HK-2 (cell line): Measurements from ENCODE around the gene UMOD.
"Not testable (repeated sequence)": the region's sequence is repeated elsewhere in the genome, so short reads cannot be mapped to it uniquely, and the experiment has no call there.

Experiments
- DNase-seq: peaks from one replicate; pipeline ENCODE4 v3.0.0-alpha.2; 2018; ENCODE audit not compliant: unreplicated experiment

UMOD gene

GRCh38 chr16:20321051-20321450, 31.5 kb downstream of the UMOD start:
- DNase-seq, result not testable (repeated sequence)

- DNase-seq, result no peak
Observed at GRCh38 chr16:20320592-20320991, 31.9 kb downstream of the UMOD start.

- DNase-seq, result no peak
Observed at GRCh38 chr16:20320178-20320577, 32.3 kb downstream of the UMOD start.

GRCh38 chr16:20319406-20319805, 33.1 kb downstream of the UMOD start:
- DNase-seq, result no peak

GRCh38 chr16:20318437-20318836, 34.1 kb downstream of the UMOD start:
- DNase-seq, result no peak

- no peak for DNase-seq
Observed at GRCh38 chr16:20318006-20318405, 34.5 kb downstream of the UMOD start.

GRCh38 chr16:20317117-20317516, 35.4 kb downstream of the UMOD start:
- no peak for DNase-seq

- no peak for DNase-seq
Observed at GRCh38 chr16:20316715-20317114, 35.8 kb downstream of the UMOD start.

GRCh38 chr16:20315764-20316163, 36.8 kb downstream of the UMOD start:
- no peak for DNase-seq

- DNase-seq, result no peak
Observed at GRCh38 chr16:20314575-20314974, 37.9 kb downstream of the UMOD start.

GRCh38 chr16:20313741-20314140, 38.8 kb downstream of the UMOD start:
- no peak for DNase-seq

GRCh38 chr16:20312536-20313095, 39.9 kb downstream of the UMOD start:
- not testable (repeated sequence) for DNase-seq

- DNase-seq, result no peak
Observed at GRCh38 chr16:20311548-20311947, 41.0 kb downstream of the UMOD start.

GRCh38 chr16:20310421-20311395, 41.8 kb downstream of the UMOD start:
- DNase-seq, result no peak

GRCh38 chr16:20309786-20310185, 42.7 kb downstream of the UMOD start:
- no peak for DNase-seq

GRCh38 chr16:20308801-20309590, 43.5 kb downstream of the UMOD start:
- no peak for DNase-seq

GRCh38 chr16:20308266-20308665, 44.2 kb downstream of the UMOD start:
- no peak for DNase-seq

GRCh38 chr16:20307791-20308190, 44.7 kb downstream of the UMOD start:
- no peak for DNase-seq

- DNase-seq, result no peak
Observed at GRCh38 chr16:20307240-20307671, 45.3 kb downstream of the UMOD start.

GRCh38 chr16:20306401-20306800, 46.1 kb downstream of the UMOD start:
- DNase-seq, result no peak

- no peak for DNase-seq
Observed at GRCh38 chr16:20303012-20303411, 49.5 kb downstream of the UMOD start.

- DNase-seq, result no peak
Observed at GRCh38 chr16:20302389-20302788, 50.1 kb downstream of the UMOD start.
